Measurements from ENCODE around the gene GABBR1. TPM values are rescaled to one million over a fixed set of nuclear protein-coding genes. Genes with fewer than 3 reads are reported as not detected.

Gene GABBR1
- total RNA-seq, 1 experiment from 2014 or later, result 146 TPM

DNA sequence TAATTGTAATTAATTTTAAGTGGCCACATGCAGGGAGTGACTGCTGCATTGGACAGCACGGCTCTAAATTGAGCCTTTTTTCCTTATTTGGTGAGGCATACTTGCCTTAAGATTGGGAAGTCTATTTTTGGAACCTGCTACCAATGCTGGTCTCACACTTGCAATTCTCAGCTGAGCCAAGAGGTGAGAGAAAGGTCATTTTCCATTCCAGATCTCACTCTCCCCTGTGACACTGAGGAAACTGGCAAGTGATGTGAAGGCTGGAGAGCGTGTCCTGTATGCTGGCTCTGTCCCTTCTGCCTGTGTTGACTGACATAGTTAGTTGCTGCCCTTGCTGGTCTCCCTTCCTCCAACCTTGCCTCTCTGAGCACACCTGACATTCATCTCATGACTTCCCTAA is 23.2 kb upstream of the GABBR1 start:
- Histone ChIP-seq H3K9me3 (ENCODE audit: control insufficient read depth, low read depth, low read length) (no peaks in the 10 kb centered on the region), H3K79me1 (ENCODE audit: insufficient read depth, low read depth, low read length, poor library complexity, severe bottlenecking) (no peaks in the 10 kb centered on the region), H3K4ac (ENCODE audit: low read depth, low read length) (no peak overlapping the region), H3T11ph (ENCODE audit: low read length) (no peak overlapping the region), H3K27ac (ENCODE audit: insufficient read length, low read depth, low read length) (no peak overlapping the region), H4K20me1 (ENCODE audit: control insufficient read depth, insufficient read depth, insufficient read length) (no peaks in the 10 kb centered on the region), H3K27me3 (ENCODE audit: insufficient read depth, low read length) (no peaks in the 10 kb centered on the region), H4K8ac (replicated peaks; ENCODE audit: insufficient read length, low read depth, low read length) (no peak overlapping the region), H2BK12ac (ENCODE audit: insufficient read length, low read depth, low read length) (no peak overlapping the region), H3K56ac (ENCODE audit: insufficient read length, low read depth, low read length) (no peak overlapping the region), H2AK5ac (ENCODE audit: insufficient read length, low read length) (no peak overlapping the region), H2AFZ (ENCODE audit: low read length) (no peak overlapping the region), H2BK5ac (ENCODE audit: insufficient read length, low read length) (no peak overlapping the region), H3K79me2 (ENCODE audit: insufficient read depth, low read length) (no peaks in the 10 kb centered on the region), H4K5ac (ENCODE audit: insufficient read length, low read depth, low read length) (no peak overlapping the region), H2BK20ac (ENCODE audit: low read depth, low read length, poor library complexity, severe bottlenecking) (no peak overlapping the region), H3K23ac (ENCODE audit: insufficient read length, low read depth, low read length) (no peak overlapping the region), H2BK120ac (ENCODE audit: low read depth, low read length, poor library complexity, severe bottlenecking) (no peak overlapping the region), H3K4me2 (ENCODE audit: insufficient read depth, insufficient read length, low read length) (no peak overlapping the region), H2BK15ac (ENCODE audit: low read depth, low read length) (no peak overlapping the region), H3K23me2 (ENCODE audit: insufficient read length, low read depth, low read length, poor library complexity, severe bottlenecking) (no peaks in the 10 kb centered on the region), H4K91ac (ENCODE audit: insufficient read length, low read depth, low read length) (no peak overlapping the region), H3K4me1 (ENCODE audit: insufficient read depth, low read length) (peaks cover 7% of the 10 kb centered on the region), H3K14ac (ENCODE audit: insufficient read depth, low read length) (no peak overlapping the region), H3K18ac (ENCODE audit: insufficient read length, low read depth, low read length) (no peak overlapping the region), H3K9ac (ENCODE audit: extremely low read depth, insufficient read length, low read length) (no peak overlapping the region)
- TF ChIP-seq, protein P1, sequence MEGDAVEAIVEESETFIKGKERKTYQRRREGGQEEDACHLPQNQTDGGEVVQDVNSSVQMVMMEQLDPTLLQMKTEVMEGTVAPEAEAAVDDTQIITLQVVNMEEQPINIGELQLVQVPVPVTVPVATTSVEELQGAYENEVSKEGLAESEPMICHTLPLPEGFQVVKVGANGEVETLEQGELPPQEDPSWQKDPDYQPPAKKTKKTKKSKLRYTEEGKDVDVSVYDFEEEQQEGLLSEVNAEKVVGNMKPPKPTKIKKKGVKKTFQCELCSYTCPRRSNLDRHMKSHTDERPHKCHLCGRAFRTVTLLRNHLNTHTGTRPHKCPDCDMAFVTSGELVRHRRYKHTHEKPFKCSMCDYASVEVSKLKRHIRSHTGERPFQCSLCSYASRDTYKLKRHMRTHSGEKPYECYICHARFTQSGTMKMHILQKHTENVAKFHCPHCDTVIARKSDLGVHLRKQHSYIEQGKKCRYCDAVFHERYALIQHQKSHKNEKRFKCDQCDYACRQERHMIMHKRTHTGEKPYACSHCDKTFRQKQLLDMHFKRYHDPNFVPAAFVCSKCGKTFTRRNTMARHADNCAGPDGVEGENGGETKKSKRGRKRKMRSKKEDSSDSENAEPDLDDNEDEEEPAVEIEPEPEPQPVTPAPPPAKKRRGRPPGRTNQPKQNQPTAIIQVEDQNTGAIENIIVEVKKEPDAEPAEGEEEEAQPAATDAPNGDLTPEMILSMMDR (conservative IDR thresholded peaks at IDR 0.05), result no peak
- H3K4me1 Mint-ChIP-seq, result peaks cover 36 to 47% of the 10 kb centered on the region in 2 experiments
- H3K27me3 Mint-ChIP-seq (ENCODE audit: low read depth), result no peaks in the 10 kb centered on the region
- H3K36me3 Mint-ChIP-seq (ENCODE audit: insufficient read depth in 1 of 3, low read depth in 3 of 3), result no peaks in the 10 kb centered on the region
- H3K27ac Mint-ChIP-seq, result no peak overlapping the region
- no peak for DNase-seq
- no peaks in the 10 kb centered on the region for H3K9me3 Mint-ChIP-seq
- no CpG with 5 or more reads among the region's 2 CpGs for WGBS (ENCODE audit: extremely low coverage, insufficient read length, low lambda C conversion rate)
- no peak overlapping the region for H3K4me3 Mint-ChIP-seq
